ENCODE measurements around the gene EMP1.

GRCh38 chr12:13165617-13166041 lies 30.9 kb upstream of the EMP1 start:
- TF ChIP-seq ZFP3 (CRISPR knock-in tag; IDR thresholded peaks at IDR 0.05) (no peak), POU6F1 (CRISPR knock-in tag; IDR thresholded peaks at IDR 0.05; ENCODE audit: borderline replicate concordance, low read depth) (no peak), GLIS3 (CRISPR knock-in tag; IDR thresholded peaks at IDR 0.05) (no peak), ZNF70 (CRISPR knock-in tag; IDR thresholded peaks at IDR 0.05) (no peak), CREB5 (CRISPR knock-in tag; IDR thresholded peaks at IDR 0.05; ENCODE audit: low read depth) (no peak), ESRRG (CRISPR knock-in tag; IDR thresholded peaks at IDR 0.05) (no peak), ZFP30 (CRISPR knock-in tag; IDR thresholded peaks at IDR 0.05) (no peak), PATZ1 (CRISPR knock-in tag; IDR thresholded peaks at IDR 0.05; ENCODE audit: borderline replicate concordance) (no peak), ISL1 (CRISPR knock-in tag; IDR thresholded peaks at IDR 0.05) (no peak), OSR1 (CRISPR knock-in tag; IDR thresholded peaks at IDR 0.05) (no peak)

Data from SK-N-SH treated with all-trans-retinoic acid at 6 μM for 48 hours (cell line).